Choroid plexus epithelial cell (primary cell): ENCODE measurements around the gene SCYL3.

Source experiments
- DNase-seq: peaks from one replicate; pipeline ENCODE4 v3.0.0-alpha.2; 2010; ENCODE audit warnings: low read depth
- H3K4me3 ChIP-seq: 2 replicates; pipeline ENCODE4 v1.5.1; 2011; ENCODE audit warnings: low read depth, mild to moderate bottlenecking, control low read depth, low read length, moderate library complexity
- TF ChIP-seq, protein P1 (sequence below): conservative IDR thresholded peaks from 2 replicates; pipeline ENCODE4 v1.5.1; 2011; ENCODE audit warnings: low read depth, mild to moderate bottlenecking, control low read depth, inconsistent platforms, low read length, moderate library complexity

Gene SCYL3

DNA sequence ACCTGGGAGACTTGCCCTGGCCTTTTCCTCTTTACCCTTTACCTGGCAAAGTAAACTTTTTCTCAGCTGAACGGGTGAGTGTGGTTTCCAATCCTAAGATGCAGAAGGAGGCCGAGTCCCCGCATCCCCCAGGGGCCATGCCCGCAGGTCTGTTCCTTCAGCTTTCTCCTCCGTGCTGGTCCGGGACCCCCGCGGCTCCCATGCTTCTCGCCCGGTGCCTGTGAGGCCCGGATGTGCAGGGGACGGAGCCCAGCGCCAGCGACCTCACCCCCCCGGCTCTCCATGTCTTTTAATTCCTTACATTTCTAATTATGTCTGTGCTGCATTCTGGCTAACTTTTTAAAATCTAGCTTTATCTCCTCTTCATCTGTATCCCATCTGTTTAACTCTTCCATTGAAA lies 21.5 kb upstream of the SCYL3 start:
- TF ChIP-seq, protein P1, sequence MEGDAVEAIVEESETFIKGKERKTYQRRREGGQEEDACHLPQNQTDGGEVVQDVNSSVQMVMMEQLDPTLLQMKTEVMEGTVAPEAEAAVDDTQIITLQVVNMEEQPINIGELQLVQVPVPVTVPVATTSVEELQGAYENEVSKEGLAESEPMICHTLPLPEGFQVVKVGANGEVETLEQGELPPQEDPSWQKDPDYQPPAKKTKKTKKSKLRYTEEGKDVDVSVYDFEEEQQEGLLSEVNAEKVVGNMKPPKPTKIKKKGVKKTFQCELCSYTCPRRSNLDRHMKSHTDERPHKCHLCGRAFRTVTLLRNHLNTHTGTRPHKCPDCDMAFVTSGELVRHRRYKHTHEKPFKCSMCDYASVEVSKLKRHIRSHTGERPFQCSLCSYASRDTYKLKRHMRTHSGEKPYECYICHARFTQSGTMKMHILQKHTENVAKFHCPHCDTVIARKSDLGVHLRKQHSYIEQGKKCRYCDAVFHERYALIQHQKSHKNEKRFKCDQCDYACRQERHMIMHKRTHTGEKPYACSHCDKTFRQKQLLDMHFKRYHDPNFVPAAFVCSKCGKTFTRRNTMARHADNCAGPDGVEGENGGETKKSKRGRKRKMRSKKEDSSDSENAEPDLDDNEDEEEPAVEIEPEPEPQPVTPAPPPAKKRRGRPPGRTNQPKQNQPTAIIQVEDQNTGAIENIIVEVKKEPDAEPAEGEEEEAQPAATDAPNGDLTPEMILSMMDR: no peak
- H3K4me3 ChIP-seq: peak overlapping the region; percentile 35
- no peak for DNase-seq

DNA sequence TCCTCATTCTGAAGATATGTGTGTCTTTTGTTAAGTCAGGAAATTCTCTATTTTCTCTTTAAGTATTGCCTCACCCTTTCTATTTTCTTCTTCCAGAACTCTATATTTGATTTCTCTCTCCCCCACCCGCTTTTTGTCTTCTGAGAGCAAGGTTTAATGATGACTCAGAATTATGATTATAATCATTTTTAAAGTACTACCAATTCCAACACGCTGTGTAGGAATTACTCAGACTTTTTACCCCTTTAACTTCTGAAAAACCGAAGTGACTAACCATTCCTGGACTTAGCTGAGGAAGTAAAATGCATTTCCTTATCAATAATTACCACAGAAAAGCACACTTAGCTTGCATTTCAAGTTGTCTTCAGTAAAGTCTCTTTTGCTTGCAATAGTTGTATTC lies 20.8 kb upstream of the SCYL3 start:
- peak; percentile 15 for DNase-seq
- TF ChIP-seq, protein P1: no peak
- no peak overlapping the region for H3K4me3 ChIP-seq

DNA sequence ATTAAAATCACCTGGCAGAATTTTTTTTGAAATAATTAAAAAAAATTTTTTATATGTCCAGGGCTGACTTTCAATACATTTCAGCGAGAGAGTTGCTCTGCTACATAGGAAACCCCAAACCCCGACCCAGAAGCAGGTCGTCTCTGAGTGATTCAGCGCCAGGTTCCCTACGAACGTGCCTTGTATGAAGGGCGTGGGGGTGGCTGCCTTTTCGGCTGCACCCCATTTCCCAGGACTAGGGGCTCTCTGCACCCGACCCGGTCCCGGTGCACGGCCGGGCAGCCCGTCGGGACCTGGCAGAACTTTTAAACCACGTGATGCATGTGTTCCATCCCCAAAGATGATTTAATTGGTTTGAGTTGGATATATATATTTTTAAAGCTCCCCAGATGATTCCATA lies 15.8 kb upstream of the SCYL3 start:
- no peak for DNase-seq
- TF ChIP-seq, protein P1: no peak
- H3K4me3 ChIP-seq: no peak overlapping the region

- TF ChIP-seq, protein P1: no peak
- peak; percentile 34 for DNase-seq
- no peak overlapping the region for H3K4me3 ChIP-seq
Observed at GRCh38 chr1:169906938-169907337, 13.2 kb upstream of the SCYL3 start.

DNA sequence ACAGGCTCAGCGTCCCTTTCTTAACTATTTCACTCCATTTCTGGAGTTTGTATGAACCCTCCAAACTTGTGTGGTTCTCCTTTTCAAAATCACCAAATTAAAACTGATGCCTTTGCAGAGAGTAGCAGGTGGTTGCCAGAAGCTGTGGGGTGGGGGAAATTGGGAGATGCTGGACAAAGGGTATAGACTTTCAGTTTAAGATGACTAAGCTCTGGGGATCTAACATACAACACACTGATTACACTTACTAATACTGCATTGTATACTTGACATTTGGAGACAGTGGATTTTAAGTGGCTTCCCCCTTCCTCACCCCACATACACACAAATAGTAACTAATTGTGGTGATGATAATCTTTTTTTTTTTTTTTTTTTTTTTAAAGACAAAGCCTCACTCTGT lies 11.1 kb upstream of the SCYL3 start:
- TF ChIP-seq, protein P1: no peak
- DNase-seq: no peak

GRCh38 chr1:169902751-169903150 lies 9.1 kb upstream of the SCYL3 start:
- H3K4me3 ChIP-seq: no peak overlapping the region
- no peak for DNase-seq
- TF ChIP-seq, protein P1: no peak

More for the DNA sequence above, 11.1 kb upstream of the SCYL3 start:
- H3K4me3 ChIP-seq: no peak overlapping the region

DNA sequence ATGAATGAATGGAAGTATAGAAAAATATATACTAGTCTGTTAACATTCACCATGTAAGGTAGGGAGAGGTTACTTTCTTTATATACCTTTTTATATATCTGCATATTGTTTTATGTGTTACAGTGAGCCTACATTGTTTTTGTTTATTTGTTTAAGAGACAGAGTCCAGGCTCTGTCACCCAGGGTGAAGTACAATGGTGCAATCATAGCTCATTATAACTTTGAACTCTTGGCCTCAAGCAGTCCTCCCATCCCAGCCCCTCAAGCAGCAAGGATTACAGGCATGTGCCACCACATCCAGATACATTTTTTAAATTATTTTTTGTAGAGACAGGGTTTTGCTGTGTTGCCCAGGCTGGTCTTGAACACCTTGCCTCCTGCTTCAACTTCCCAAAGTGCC lies 7.4 kb upstream of the SCYL3 start:
- DNase-seq: no peak
- TF ChIP-seq, protein P1: no peak
- no peak overlapping the region for H3K4me3 ChIP-seq
